SH-SY5Y (cell line): ENCODE results near the gene AVPR1B.

Source experiments
- GATA2 ChIP-seq: IDR thresholded peaks from 2 replicates; pipeline ENCODE4 v1.6.1; 2011; ENCODE audit warnings: mild to moderate bottlenecking, low read depth, low read length
- GATA3 ChIP-seq: IDR thresholded peaks from 2 replicates; pipeline ENCODE4 v1.6.1; 2011; ENCODE audit warnings: low read depth, mild to moderate bottlenecking, low read length, moderate library complexity

DNA sequence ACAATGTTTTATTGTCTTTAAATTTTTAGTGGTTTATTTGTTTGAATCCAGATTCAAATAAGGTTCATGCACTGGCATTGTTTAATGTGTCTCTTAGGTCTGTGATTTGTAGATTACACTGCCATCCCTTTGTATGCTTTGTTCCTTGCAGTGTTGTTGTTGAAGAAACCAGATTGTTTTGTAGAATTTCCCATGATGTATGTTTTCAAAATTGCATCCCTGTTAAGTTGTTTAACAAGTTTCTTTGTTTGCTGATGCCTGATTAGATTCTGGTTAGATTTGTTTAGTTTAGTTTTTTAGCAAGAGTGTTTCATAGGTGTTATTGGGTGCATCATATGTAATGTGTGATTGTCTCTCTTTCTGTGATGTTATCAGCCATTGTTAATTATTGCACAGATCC, 5.5 kb upstream of the AVPR1B start:
- no peak for TF ChIP-seq GATA2
- TF ChIP-seq GATA3: no peak
